Amygdala (tissue), 56 donors: ENCODE results near the gene ACSS2.

Source experiments
- DNase-seq, 56 donors: peaks; one replicate each; lab custom pipeline; 2025; lab: John Stamatoyannopoulos, UW

ACSS2 gene

DNA sequence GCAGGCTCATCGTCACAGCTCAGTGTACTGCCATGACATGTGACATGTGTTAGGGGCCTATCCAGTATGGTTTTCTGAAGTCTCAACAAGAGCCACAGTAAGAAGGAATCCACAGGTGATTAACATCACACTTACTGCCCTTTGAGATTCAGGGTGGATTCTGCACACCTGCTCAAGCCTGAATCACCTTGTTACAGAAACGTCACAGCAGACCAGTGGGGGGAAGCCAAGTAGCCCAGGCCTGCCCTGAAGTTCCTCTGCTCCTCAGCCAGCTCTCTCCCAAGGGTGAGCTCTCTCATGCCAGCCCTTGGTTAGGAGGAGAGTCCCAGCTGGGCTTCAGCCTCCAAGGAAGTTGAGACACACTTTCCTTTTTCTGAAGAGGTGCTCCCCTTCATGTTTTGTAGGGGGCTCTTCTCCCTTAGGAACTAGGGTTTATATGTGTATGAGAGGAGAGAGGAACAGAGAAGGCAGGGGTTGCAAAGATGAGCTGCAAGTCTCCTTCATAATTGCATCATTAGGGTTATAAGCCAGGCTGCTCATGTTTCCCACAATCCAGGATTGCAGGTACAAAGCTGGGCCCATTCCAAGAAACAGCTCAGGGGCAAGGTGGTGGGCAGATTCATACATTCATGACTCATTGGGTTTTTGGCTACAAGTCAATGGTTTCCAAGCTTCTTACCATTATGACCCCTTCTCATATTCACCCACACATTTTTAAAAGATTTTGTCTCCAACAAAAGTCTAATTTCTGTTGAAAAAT lies 67.6 kb downstream of the ACSS2 start:
- no peak for DNase-seq

DNA sequence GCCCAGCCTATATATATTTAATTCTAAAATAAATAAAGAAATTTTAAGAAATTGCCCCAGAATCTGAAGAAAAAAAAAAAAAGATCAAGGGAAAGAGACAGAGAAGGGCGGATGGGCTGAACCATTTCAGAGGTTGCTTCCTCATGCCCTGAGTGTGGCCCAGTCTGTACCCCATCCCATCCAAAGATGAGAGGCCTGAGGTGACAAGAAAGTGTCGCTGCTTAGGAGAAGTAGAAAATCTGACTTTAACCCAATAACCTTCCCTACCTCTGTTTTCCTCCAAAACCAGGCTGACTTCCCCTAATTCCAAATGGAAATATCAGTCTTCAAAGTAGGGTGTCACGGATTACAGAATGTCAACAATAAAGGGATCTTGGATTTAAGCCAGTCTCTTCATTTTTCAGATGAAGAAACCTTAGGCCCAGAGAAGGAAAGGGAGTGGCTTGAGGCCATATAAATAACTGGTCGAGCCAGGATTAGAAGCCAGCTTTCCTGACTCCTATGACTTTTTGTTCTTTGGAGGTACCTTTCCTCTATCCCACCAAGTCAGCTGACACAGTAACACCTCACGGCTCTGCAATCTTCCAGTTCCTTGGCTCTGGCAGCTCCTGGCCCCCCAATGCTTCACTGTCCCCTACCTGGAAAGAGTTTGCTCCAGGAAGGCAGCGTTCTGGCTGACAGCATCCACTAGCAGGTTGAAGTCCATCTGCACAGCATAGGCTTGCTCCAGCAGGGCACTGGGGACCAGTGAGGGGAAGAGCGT lies 69.1 kb downstream of the ACSS2 start:
- no peak for DNase-seq

- no peak for DNase-seq
Observed at GRCh38 chr20:34946661-34947060, 70.2 kb downstream of the ACSS2 start.

- no peak for DNase-seq
Observed at GRCh38 chr20:34947336-34947735, 70.9 kb downstream of the ACSS2 start.

GRCh38 chr20:34948030-34948429 lies 71.6 kb downstream of the ACSS2 start:
- no peak for DNase-seq

GRCh38 chr20:34949120-34949519 lies 72.7 kb downstream of the ACSS2 start:
- no peak for DNase-seq

GRCh38 chr20:34951252-34951651 lies 74.8 kb downstream of the ACSS2 start:
- DNase-seq = no peak

- no peak for DNase-seq
Observed at GRCh38 chr20:34951652-34952051, 75.2 kb downstream of the ACSS2 start.

DNA sequence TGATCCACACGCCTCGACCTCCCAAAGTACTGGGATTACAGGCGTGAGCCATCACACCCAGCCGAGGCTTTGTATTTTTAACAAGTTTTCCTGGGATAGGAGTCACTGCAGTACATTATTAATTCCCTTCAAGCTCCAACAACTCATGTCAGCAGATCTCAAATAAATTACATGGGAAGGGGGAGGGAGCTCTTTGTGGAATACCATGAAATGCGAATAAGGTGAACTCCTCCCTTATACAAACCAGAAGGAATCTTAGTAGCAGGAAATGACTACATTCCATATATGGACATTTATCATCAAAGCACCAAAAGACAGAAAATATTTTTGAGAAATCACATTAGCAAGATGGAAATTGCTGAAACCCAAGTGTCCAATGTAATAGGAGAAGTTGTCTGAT lies 76.3 kb downstream of the ACSS2 start:
- DNase-seq = no peak

- no peak for DNase-seq
Observed at GRCh38 chr20:34953960-34954359, 77.5 kb downstream of the ACSS2 start.

GRCh38 chr20:34954904-34955230 lies 78.5 kb downstream of the ACSS2 start:
- DNase-seq = peak in 3 of 56 donors; percentile 40 to 53 (median 45)

- DNase-seq = peak; percentile 54 to 96 (median 91)
Observed at GRCh38 chr20:34955231-34956040, 79.0 kb downstream of the ACSS2 start, which contains the start of the genes GSS and MYH7B. TSS of gene GSS (minus strand) at chr20:34955806. CDS start at chr20:34951852, 3,954 bp downstream. TSS of gene MYH7B (plus strand) at chr20:34955868. CDS start at chr20:34978006, 22,138 bp downstream.

GRCh38 chr20:34956041-34956458 lies 79.6 kb downstream of the ACSS2 start:
- no peak for DNase-seq

DNA sequence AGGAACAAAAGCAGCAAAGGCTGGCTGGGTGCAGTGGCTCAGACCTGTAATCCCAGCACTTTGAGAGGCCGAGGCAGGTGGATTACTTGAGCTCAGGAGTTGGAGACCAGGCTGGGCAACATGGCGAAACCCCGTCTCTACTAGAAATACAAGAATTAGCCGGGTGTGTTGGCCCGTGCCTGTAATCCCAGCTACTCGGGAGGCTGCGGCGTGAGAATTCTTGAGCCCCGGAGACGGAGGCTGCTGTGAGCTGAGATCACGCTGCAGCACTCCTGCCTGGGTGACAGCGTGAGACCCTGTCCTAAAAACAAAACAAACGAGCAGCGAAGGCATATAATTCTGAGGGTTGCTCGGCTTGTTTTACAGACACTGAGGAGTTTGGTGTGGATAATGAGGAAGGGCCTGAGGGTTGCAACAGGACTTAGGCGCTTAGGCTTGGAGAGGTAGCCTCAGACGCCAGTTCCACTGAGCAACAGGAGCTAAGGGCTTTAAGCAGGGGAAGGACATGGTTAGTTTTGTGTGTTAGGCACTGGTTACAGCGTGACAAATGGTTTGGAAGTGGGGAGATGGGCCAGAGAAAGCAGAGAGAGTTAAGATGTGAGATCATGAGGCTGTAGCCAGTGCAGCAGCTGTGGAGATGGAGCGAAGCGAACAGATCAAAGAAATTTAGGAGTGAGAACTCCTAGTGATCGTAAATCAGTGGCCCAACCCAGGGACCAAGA lies 80.5 kb downstream of the ACSS2 start:
- DNase-seq = no peak

GRCh38 chr20:34964486-34964885 lies 88.1 kb downstream of the ACSS2 start:
- DNase-seq = no peak

DNA sequence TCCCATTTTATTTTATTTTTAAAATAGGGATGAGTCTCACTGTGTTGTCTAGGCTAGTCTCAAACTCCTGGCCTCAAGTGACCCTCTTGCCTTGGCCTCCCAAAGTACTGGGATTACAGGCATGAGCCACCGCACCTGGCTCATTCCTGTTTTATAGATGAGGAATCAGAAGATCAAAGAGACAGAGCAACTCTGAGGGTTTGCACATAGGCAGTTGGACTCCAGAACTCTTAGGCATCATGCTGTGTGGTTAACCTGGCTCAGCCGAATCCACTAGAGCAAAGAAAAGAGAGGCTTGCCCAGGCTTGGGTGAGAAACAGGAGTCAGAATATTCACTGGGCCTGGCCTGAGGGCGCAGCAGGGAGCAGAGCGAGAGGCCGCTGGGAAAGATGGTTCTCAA lies 88.6 kb downstream of the ACSS2 start:
- DNase-seq = no peak

GRCh38 chr20:34967421-34967820 lies 91.0 kb downstream of the ACSS2 start:
- DNase-seq = no peak

DNA sequence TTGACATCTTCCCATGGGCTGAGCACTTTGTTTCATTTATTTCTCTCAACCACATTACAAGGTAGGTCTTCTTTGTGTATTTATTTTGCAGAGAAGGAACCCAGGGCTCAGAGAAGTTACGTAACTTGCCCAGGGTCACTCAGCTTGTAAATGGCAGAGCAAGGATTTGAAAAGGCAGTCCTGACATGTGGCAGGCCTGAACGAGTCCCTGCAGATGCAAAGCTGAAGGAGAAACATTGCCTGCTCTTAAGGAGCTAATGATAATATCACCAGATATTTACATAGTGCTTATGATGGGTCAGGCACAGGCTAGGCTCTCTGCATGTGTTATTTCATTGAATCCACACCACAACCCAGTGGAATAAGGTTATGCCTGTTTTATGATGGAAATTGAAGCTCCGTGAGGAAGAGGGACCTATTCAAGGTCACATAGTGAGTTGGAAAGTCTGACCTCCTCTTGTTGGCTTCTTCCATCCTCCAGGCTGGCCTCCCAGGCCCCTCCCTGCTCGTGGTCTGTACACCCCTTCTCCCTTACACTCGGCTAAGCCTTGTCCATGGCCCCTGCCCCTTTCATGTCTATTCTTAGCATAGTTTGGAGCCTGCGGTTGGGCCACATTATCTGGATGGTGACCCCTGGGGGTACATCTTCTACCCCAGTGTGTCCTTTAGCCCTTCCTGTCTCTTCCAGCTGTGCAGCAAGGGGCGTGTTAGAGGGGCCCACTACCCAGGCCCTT lies 91.8 kb downstream of the ACSS2 start:
- no peak for DNase-seq

DNA sequence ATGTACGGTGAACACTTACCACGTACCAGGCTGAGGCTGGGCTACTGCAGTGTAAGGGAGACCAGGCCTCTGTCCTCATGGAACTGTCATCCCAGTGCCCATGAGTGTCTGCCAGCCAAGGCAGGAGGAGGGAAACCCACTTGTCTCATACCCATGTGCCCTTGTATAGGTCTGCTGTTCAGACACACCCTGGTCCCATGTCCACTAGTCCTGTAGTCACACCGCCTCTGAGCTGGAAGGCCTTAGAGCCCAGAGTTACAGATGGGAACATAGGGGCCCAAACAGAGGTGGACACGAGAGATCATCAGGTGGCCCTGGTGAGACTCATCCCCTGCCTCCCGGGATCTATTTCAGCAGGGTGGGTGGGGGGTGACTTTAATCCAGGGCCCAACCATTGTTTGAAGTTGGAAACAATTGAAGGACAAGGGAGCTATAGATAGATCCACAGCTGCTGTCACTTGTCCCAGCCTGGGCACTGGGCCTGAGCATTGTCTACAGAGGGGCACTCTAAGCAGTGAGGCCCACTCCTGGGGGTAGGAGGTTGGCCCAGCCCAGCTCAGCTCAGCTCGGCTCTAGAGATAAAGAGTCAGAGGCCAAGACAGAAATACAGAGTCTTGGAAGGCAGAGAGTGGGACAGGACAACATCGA lies 93.9 kb downstream of the ACSS2 start:
- peak in 44 of 56 donors; percentile 8 to 85 (median 56) for DNase-seq
